Large intestine (tissue), 3 donors: ENCODE results near the gene TXNDC11. TPM values are rescaled to one million over a fixed set of nuclear protein-coding genes. Genes with fewer than 3 reads are reported as not detected.
A peak's percentile ranks its signal among the peaks of the same experiment; 100 is the strongest.

ENCODE experiments used
- DNase-seq, 2 donors: peaks; one replicate each; pipeline versions ENCODE4 v3.0.0 to v3.0.0-alpha.2; 2013
- H3K27ac ChIP-seq: one replicate; pipeline ENCODE4 v1.5.1; 2013; ENCODE audit warnings: low read length
- H3K27me3 ChIP-seq: 2 replicates; pipeline ENCODE4 v1.6.1; 2013; ENCODE audit warnings: low read length; ENCODE audit not compliant: control insufficient read depth, insufficient read depth
- H3K36me3 ChIP-seq: 2 replicates; pipeline ENCODE4 v1.6.1; 2013; ENCODE audit warnings: low read length; ENCODE audit not compliant: control insufficient read depth, insufficient read depth
- H3K4me1 ChIP-seq: one replicate; pipeline ENCODE4 v1.6.1; 2013; ENCODE audit warnings: low read length; ENCODE audit not compliant: control insufficient read depth, insufficient read depth
- H3K4me3 ChIP-seq: one replicate; pipeline ENCODE4 v1.5.1; 2013; ENCODE audit warnings: low read length
- H3K9me3 ChIP-seq: one replicate; pipeline ENCODE4 v1.6.1; 2013; ENCODE audit warnings: mild to moderate bottlenecking, low read depth, low read length, moderate library complexity; ENCODE audit not compliant: control insufficient read depth
- WGBS: methylation state at CpG from one replicate; pipeline ENCODE4 v1.1.5; 2013; ENCODE audit warnings: low lambda C conversion rate; ENCODE audit not compliant: insufficient coverage; 5-methylcytosine and 5-hydroxymethylcytosine counted together
- polyA plus RNA-seq: library from polyadenylated mRNA; unstranded; fragments of 120-200 nt; gene quantifications from one replicate; pipeline ENCODE4 v1.2.1, GENCODE V29; 2013

TXNDC11 gene
- polyA plus RNA-seq, 1 donor = 42.5 TPM

GRCh38 chr16:11667824-11668622, 74.6 kb downstream of the TXNDC11 start, which contains the start of gene SNN:
Gene SNN (plus strand): TSS chr16:11668455. CDS start chr16:11676060, 7,605 bp downstream.
- Histone ChIP-seq H3K27ac (no peak within 1 kb of the TSS), H3K9me3 (no peaks in the 10 kb centered on the region), H3K4me3 (peak within 1 kb of the TSS; percentile 55), H3K4me1 (peaks cover 5% of the 10 kb centered on the region), H3K27me3 (peaks cover 16% of the 10 kb centered on the region), H3K36me3 (no peaks in the 10 kb centered on the region)
- WGBS = no CpG with 5 or more reads among the region's 93 CpGs
- DNase-seq = peak; percentile 75 to 89

- Histone ChIP-seq H3K4me1 (peaks cover 5% of the 10 kb centered on the region), H3K9me3 (no peaks in the 10 kb centered on the region), H3K27ac (no peak overlapping the region), H3K36me3 (no peaks in the 10 kb centered on the region), H3K27me3 (peaks cover 16% of the 10 kb centered on the region), H3K4me3 (peak overlapping the region; percentile 47)
- no peak for DNase-seq
- WGBS = 80% methylated on average over 1 of the region's 11 CpGs
Observed at GRCh38 chr16:11667221-11667823, 75.3 kb downstream of the TXNDC11 start.

- no CpG with 5 or more reads among the region's 14 CpGs for WGBS
- no peak overlapping the region for H3K27ac ChIP-seq
- H3K4me1 ChIP-seq = peaks cover 5% of the 10 kb centered on the region
- no peak overlapping the region for H3K4me3 ChIP-seq
- H3K9me3 ChIP-seq = no peaks in the 10 kb centered on the region
- H3K36me3 ChIP-seq = no peaks in the 10 kb centered on the region
- peaks cover 16% of the 10 kb centered on the region for H3K27me3 ChIP-seq
- no peak for DNase-seq
Observed at GRCh38 chr16:11666103-11667055, 76.3 kb downstream of the TXNDC11 start.

- Histone ChIP-seq H3K27me3 (peaks cover 16% of the 10 kb centered on the region), H3K27ac (no peak overlapping the region), H3K36me3 (no peaks in the 10 kb centered on the region), H3K4me3 (no peak overlapping the region), H3K9me3 (no peaks in the 10 kb centered on the region), H3K4me1 (peaks cover 5% of the 10 kb centered on the region)
- no peak for DNase-seq
- WGBS = no CpG with 5 or more reads among the region's 11 CpGs
Observed at GRCh38 chr16:11665071-11665491, 77.6 kb downstream of the TXNDC11 start.

- WGBS = no CpG with 5 or more reads among the region's 5 CpGs
Observed at GRCh38 chr16:11662582-11662981, 80.1 kb downstream of the TXNDC11 start.

GRCh38 chr16:11660565-11660964, 82.1 kb downstream of the TXNDC11 start:
- no peak overlapping the region for H3K4me3 ChIP-seq
- WGBS = 100% methylated on average over 3 of the region's 12 CpGs
- H3K27me3 ChIP-seq = no peaks in the 10 kb centered on the region
- H3K36me3 ChIP-seq = no peaks in the 10 kb centered on the region
- H3K9me3 ChIP-seq = no peaks in the 10 kb centered on the region
- no peak for DNase-seq
- no peak overlapping the region for H3K27ac ChIP-seq
- H3K4me1 ChIP-seq = no peaks in the 10 kb centered on the region

More at GRCh38 chr16:11662582-11662981, 80.1 kb downstream of the TXNDC11 start:
- no peak for DNase-seq
- H3K4me1 ChIP-seq = no peaks in the 10 kb centered on the region
- H3K4me3 ChIP-seq = no peak overlapping the region
- peaks cover 3% of the 10 kb centered on the region for H3K27me3 ChIP-seq
- no peak overlapping the region for H3K27ac ChIP-seq
- H3K9me3 ChIP-seq = no peaks in the 10 kb centered on the region
- H3K36me3 ChIP-seq = no peaks in the 10 kb centered on the region

- Histone ChIP-seq H3K9me3 (no peaks in the 10 kb centered on the region), H3K27ac (no peak overlapping the region), H3K27me3 (no peaks in the 10 kb centered on the region), H3K4me3 (no peak overlapping the region), H3K4me1 (no peaks in the 10 kb centered on the region), H3K36me3 (no peaks in the 10 kb centered on the region)
- 74% methylated on average over 3 of the region's 19 CpGs for WGBS
- no peak for DNase-seq
Observed at GRCh38 chr16:11658896-11659708, 83.6 kb downstream of the TXNDC11 start.

- H3K4me3 ChIP-seq = no peak overlapping the region
- H3K9me3 ChIP-seq = no peaks in the 10 kb centered on the region
- WGBS = no CpG with 5 or more reads among the region's 8 CpGs
- no peak for DNase-seq
- no peaks in the 10 kb centered on the region for H3K27me3 ChIP-seq
- no peaks in the 10 kb centered on the region for H3K4me1 ChIP-seq
- no peak overlapping the region for H3K27ac ChIP-seq
- no peaks in the 10 kb centered on the region for H3K36me3 ChIP-seq
Observed at GRCh38 chr16:11657556-11657955, 85.1 kb downstream of the TXNDC11 start.

GRCh38 chr16:11655655-11656054, 87.0 kb downstream of the TXNDC11 start:
- H3K9me3 ChIP-seq = no peaks in the 10 kb centered on the region
- H3K27me3 ChIP-seq = no peaks in the 10 kb centered on the region
- DNase-seq = no peak
- no peak overlapping the region for H3K4me3 ChIP-seq
- no peak overlapping the region for H3K27ac ChIP-seq
- H3K36me3 ChIP-seq = no peaks in the 10 kb centered on the region
- no peaks in the 10 kb centered on the region for H3K4me1 ChIP-seq
- WGBS = no CpG with 5 or more reads among the region's 7 CpGs
